HL-60 (cell line): ENCODE measurements around the gene MAP2K6.

ENCODE experiments used
- DNase-seq, 2 experiments: peaks; one replicate each; pipeline ENCODE4 v3.0.0-alpha.2; 2010 to 2020; ENCODE audit warnings: low read depth in 1 of 2, low spot score in 1 of 2
- H3K27ac ChIP-seq: fragments of 250-450 bp; sonication (Bioruptor Pico); replicated peaks from 2 replicates; pipeline ENCODE4 v1.5.1; 2020; ENCODE audit warnings: mild to moderate bottlenecking, moderate library complexity
- H3K27me3 ChIP-seq: fragments of 250-450 bp; sonication (Bioruptor Pico); 2 replicates; pipeline ENCODE4 v1.5.1; 2021; ENCODE audit warnings: mild to moderate bottlenecking, moderate library complexity; ENCODE audit not compliant: insufficient read depth, poor library complexity, severe bottlenecking
- H3K4me3 ChIP-seq: replicated peaks from 2 replicates; pipeline ENCODE4 v1.5.1; 2011; ENCODE audit warnings: mild to moderate bottlenecking, control low read depth, low read length; ENCODE audit not compliant: insufficient read depth
- CTCF ChIP-seq: IDR thresholded peaks from one replicate; pipeline ENCODE4 v1.5.1; 2011; ENCODE audit warnings: low read length, control low read depth, inconsistent platforms; ENCODE audit not compliant: insufficient read depth
- GABPA ChIP-seq: IDR thresholded peaks from 2 replicates; pipeline ENCODE4 v1.6.1; 2012; ENCODE audit warnings: low read depth
- POLR2AphosphoS5 ChIP-seq: IDR thresholded peaks from 2 replicates; pipeline ENCODE4 v1.6.1; 2012; ENCODE audit warnings: low read depth
- SPI1 ChIP-seq: IDR thresholded peaks from 2 replicates; pipeline ENCODE4 v1.6.1; 2012; ENCODE audit warnings: low read depth, mild to moderate bottlenecking, borderline replicate concordance
- TF ChIP-seq, protein P1 (sequence below): IDR thresholded peaks from 2 replicates; pipeline ENCODE4 v1.6.1; 2012; ENCODE audit warnings: low read depth; ENCODE audit not compliant: insufficient replicate concordance

The MAP2K6 gene

GRCh38 chr17:69433093-69433492 lies 18.6 kb downstream of the MAP2K6 start:
- Histone ChIP-seq H3K27ac (no peak overlapping the region), H3K27me3 (no peaks in the 10 kb centered on the region), H3K4me3 (no peak overlapping the region)
- TF ChIP-seq POLR2AphosphoS5 (no peak), SPI1 (no peak), CTCF (no peak), GABPA (no peak)
- TF ChIP-seq, protein P1, sequence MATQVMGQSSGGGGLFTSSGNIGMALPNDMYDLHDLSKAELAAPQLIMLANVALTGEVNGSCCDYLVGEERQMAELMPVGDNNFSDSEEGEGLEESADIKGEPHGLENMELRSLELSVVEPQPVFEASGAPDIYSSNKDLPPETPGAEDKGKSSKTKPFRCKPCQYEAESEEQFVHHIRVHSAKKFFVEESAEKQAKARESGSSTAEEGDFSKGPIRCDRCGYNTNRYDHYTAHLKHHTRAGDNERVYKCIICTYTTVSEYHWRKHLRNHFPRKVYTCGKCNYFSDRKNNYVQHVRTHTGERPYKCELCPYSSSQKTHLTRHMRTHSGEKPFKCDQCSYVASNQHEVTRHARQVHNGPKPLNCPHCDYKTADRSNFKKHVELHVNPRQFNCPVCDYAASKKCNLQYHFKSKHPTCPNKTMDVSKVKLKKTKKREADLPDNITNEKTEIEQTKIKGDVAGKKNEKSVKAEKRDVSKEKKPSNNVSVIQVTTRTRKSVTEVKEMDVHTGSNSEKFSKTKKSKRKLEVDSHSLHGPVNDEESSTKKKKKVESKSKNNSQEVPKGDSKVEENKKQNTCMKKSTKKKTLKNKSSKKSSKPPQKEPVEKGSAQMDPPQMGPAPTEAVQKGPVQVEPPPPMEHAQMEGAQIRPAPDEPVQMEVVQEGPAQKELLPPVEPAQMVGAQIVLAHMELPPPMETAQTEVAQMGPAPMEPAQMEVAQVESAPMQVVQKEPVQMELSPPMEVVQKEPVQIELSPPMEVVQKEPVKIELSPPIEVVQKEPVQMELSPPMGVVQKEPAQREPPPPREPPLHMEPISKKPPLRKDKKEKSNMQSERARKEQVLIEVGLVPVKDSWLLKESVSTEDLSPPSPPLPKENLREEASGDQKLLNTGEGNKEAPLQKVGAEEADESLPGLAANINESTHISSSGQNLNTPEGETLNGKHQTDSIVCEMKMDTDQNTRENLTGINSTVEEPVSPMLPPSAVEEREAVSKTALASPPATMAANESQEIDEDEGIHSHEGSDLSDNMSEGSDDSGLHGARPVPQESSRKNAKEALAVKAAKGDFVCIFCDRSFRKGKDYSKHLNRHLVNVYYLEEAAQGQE: no peak
- no peak for DNase-seq

DNA sequence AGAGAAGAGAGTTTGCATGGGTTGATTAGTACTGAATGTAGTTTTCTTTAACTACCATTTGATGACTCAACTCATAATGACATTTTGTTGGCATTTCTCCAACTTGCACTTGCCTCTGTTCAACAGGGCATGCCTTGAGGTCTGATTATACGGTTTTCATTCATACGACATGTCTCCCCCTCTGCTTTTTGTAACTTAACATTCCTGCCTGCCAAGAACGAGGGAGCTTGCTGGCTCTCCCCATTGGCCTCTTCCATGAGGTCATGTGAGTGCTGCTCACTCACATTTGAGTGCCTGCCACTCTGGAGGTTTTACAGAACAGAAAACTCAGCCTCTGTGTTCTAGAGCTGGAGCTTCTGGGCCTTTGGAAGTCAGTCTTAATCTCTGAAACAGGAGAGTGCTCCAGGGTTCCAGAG lies 19.7 kb downstream of the MAP2K6 start:
- no peak overlapping the region for H3K4me3 ChIP-seq
- no peak for DNase-seq
- no peak overlapping the region for H3K27ac ChIP-seq
- H3K27me3 ChIP-seq: no peaks in the 10 kb centered on the region
- no peak for TF ChIP-seq GABPA
- no peak for TF ChIP-seq POLR2AphosphoS5
- TF ChIP-seq, protein P1: no peak
- no peak for TF ChIP-seq SPI1
- no peak for TF ChIP-seq CTCF

- no peaks in the 10 kb centered on the region for H3K27me3 ChIP-seq
- TF ChIP-seq GABPA: no peak
- no peak for TF ChIP-seq CTCF
- TF ChIP-seq SPI1: no peak
- no peak overlapping the region for H3K4me3 ChIP-seq
- no peak overlapping the region for H3K27ac ChIP-seq
- DNase-seq: no peak
Observed at GRCh38 chr17:69435971-69436696, 21.6 kb downstream of the MAP2K6 start.

- Histone ChIP-seq H3K27me3 (no peaks in the 10 kb centered on the region), H3K27ac (no peak overlapping the region), H3K4me3 (no peak overlapping the region)
- TF ChIP-seq POLR2AphosphoS5 (no peak), GABPA (no peak), CTCF (no peak), SPI1 (no peak)
- TF ChIP-seq, protein P1: no peak
- no peak for DNase-seq
Observed at GRCh38 chr17:69437475-69437874, 23.0 kb downstream of the MAP2K6 start.
